HG03280 (cell line): ENCODE results near the gene GALNT16.
"Not testable (repeated sequence)": the region's sequence is repeated elsewhere in the genome, so short reads cannot be mapped to it uniquely, and the experiment has no call there.

Experiments
- ATAC-seq: cut with Tn5 transposase; IDR thresholded peaks from one replicate; pipeline ENCODE4 v1.9.1; 2021; ENCODE audit warnings: mild to moderate bottlenecking, moderate library complexity; ENCODE audit not compliant: unreplicated experiment

GALNT16 gene

DNA sequence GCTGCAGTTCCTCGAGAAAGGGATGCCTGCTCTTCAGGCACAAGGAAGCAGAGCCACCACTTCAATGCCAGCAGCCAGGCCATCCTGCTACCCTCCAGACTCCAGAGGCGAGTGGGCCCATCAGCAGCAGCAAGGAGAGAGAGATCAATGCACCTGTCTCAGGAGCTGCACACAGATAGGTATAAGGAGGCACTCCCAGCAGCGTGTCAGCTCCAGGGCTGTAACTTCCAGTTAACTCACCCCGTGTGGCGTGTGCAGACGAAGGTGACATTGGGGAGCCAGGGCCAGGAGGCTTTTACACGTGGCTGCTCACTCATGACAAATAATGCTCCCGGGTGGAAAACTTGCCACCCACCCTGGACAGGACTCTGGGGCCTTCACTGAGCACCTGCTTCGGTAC is 24.2 kb downstream of the GALNT16 start:
- no peak for ATAC-seq

DNA sequence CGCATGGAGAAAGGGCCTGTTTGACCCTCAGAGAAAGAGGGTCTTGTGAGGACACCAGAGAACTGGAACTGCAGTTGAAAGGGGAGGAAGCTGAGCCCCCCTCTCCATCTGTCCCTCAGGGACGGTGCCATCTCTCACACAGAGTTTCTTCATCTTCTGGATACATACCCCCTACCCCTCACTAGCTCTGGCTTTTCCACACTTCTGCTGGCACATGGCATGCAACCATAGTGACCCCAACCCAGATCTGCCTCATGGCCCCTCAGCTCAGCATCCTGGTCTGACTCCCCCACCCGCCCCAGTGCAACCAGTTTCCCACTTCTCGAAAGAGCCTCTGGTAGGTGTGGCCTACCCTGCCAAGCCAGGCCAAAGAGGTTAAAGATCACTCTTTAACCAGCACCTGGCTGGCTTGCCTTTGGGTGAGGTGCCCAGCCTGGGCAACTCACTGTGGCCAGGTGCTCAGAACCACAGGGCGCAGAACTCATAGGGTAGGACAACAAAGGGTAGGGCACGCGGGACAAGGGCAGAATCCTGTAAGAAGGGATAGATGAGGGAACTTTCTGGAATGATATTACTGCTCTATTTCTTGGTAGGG is 25.8 kb downstream of the GALNT16 start:
- no peak for ATAC-seq

DNA sequence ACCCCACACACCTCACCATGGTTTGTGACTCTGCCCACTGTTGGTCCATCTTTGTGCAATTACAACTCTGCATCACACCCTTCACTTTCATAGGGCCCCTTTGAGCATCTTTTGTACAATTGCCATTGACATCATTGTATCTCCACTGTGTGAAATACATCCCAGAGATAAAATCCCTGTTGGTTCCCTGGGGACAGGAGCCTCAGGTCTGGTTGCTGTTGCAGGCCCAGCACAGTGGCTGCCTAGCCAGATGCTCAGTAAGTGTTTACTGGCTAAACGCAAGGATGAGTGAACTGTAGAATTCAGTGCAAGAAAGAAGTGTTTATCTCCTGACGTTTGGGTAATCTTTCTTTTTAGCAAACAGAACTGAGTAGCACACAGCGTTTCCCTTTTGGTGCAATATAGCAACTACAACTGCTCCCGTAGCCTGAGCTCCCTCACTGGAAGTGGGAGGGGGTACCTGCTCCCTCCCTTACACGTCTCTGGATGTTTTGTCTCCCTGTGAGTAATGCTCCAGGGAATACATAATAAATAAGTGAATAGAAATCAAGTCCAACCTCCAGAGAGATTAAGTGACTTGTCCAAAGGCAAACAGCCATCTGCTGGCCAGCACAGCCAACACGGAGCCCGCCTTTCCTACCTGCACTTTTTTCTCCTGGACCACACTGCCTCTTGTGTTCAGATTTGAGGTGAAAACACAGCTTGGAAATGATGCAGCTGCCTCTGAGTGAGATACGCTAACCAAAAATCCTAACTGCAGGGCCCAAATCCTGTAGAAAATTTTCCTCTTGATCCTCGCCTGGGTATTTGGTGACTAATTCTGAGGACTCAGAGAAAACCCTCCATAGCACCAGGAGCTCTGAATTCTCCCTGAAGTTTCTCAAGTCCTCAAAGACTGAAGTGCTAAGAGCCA is 27.4 kb downstream of the GALNT16 start:
- no peak for ATAC-seq

DNA sequence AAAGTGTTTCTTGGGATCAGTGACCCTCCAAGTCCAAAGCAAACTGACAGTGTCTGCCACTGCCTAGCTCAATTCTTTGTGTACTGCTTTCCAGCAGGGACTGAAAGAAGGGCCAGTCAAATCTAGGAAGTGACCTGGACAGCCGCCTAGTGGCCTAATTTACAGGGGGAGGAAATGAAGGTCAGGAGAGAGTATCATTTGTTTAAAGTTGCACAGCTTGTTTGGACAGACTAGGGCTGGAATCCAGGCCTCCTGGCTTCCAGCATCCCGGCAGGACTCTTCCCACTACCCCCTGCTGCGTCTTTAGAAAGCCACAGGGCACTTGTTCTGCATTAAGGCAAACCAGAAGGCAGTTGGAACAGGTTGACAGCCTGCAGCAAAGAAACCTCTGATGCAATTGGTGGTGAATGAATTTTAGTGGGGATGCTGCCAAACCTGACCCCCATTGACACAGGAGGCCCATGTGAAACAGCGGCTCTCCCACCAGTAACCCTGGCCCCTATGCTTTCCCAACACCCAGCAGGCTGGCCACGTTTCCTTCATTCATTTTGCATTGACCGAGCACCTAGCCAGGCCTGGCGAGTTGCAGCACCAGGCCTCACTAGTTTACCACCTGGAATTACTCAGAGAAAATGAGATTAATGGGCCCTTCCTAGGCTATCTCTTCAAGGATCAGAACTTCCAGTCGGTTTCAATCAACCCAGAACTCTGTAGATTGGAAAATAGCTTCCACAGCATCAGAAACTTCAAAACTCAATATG is 28.2 kb downstream of the GALNT16 start:
- ATAC-seq: no peak

DNA sequence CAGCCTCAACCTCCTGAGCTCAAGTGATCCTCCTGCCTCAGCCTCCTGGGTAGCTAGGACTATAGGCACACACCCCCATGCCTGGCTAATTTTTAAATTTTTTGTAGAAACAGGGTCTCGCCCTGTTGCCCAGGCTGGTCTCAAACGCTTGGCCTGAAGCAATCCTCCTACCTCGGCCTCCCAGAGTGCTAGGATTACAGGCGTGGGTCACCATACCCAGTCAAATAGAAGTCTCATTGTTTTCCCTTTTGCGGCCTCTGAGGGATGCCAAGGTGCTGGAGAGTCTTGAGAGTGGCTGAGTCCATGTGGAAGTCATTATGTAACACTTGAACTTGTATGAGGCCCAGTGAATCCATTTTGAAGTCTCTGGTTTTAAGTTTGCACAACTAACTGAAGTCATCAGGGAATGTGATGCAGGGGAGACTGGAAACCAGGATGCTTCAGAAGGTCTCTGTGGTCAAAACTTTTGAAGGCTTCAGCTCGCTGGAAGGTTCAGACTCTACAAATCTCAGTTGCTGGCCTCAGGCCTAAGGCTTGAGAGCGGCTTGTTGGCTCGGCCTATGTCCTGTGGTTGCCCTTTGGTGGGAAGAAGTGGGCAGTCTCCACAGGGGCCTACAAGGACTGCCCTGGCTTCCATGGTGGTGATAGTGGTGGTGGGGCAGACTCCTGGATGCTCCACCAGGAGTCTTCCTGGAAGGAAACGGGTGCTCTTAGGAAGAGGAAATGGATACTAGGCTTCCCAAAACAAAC is 29.2 kb downstream of the GALNT16 start:
- ATAC-seq: no peak

DNA sequence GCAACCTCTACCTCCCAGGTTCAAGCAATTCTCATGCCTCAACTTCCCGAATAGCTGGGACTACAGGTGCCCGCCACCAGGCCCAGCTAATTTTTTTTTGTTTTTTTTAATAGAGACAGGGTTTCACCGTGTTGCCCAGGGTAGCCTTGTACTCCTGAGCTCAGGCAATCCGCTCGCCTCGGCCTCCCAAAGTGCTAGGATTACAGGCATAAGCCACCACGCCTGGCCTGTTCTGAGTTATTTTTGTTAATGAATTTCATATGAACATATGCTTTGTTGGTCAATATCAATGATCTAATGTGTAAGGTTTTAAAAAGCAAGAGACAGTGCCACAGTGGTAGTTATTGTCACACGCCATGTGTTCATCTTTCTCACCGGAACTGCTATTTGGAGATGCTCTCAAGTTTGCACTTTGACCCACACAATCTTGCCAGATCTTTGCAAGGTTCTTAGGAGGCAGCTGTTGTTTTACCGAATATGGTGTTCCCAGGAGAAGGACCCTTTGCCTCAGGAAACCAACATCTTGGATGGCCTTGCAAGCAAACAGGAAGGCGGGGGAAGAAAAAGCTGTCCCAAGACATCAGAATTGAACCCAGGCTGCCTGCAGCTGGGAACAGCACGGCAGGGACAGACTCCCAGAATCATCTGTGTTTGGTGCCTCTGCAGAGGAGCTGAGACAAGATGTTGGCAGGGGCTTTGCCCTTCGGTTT is 30.0 kb downstream of the GALNT16 start:
- no peak for ATAC-seq

DNA sequence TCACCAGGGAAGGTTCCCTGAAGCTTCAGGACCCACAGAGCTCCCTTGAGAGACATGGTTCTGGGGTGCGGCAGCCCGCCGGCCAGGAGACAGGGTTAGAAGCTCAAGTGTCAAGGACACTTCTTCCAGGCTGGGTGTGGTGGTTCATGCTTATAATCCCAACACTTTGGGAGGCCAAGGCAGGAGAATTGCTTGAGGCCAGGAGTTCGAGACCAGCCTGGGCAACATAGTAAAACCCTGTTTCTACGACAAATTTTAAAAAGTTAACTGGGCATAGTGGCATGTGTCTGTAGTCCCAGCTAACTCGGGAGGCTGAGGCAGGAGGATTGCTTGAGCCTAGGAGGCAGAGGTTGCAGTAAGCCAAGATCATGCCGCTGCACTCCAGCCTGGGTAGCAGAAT is 30.9 kb downstream of the GALNT16 start:
- not testable (repeated sequence) for ATAC-seq

DNA sequence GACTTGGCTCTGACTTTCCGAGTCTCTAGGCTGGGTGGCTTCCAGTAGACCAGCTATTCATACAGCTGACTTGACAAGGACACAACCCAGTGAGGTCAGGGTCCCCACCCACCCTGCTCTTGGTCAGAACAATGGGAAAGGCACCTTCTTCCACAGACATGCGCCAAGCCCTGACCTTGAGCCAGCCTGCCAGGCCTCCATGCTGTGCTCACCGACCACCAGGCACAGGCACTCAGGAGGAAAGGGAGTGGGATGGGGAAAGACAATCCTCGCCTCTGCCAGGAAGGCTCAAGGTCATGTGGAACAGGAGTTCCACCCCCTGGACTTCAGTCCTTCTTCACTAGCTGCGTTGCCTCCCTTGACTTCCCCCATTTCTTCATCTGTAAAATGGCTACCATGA is 31.4 kb downstream of the GALNT16 start:
- ATAC-seq: no peak

DNA sequence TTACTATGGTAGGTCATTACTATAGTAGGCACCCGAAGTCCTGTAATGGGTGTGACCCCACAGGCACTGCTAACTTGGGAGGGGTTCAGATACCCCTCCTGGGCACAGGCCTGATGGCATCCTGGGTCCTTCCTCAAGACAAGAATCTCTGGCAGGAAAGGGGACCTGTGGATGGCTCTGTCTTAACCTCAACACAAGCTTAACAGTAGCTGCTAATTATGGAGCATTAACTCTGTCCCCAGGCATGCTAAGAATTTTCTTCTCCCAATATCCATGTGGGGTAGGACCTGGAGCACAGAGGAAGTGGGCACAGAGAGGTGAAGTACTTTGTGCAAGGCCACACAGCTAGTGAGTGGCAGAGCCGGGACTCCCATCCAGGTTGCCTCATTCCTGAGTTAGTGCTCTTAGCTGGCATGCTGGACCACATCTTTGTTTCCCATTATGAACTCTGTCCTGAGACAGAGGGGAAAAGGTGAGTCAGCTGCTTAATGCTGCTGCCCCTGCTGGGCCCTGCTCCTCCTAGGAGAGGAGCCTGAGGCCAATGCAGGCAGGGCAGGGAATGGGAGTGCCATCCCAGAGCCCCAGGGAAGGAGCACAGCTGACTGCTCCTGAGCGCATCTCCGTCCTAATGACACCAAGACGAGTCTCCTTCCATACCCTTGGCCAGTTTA is 32.1 kb downstream of the GALNT16 start:
- no peak for ATAC-seq

DNA sequence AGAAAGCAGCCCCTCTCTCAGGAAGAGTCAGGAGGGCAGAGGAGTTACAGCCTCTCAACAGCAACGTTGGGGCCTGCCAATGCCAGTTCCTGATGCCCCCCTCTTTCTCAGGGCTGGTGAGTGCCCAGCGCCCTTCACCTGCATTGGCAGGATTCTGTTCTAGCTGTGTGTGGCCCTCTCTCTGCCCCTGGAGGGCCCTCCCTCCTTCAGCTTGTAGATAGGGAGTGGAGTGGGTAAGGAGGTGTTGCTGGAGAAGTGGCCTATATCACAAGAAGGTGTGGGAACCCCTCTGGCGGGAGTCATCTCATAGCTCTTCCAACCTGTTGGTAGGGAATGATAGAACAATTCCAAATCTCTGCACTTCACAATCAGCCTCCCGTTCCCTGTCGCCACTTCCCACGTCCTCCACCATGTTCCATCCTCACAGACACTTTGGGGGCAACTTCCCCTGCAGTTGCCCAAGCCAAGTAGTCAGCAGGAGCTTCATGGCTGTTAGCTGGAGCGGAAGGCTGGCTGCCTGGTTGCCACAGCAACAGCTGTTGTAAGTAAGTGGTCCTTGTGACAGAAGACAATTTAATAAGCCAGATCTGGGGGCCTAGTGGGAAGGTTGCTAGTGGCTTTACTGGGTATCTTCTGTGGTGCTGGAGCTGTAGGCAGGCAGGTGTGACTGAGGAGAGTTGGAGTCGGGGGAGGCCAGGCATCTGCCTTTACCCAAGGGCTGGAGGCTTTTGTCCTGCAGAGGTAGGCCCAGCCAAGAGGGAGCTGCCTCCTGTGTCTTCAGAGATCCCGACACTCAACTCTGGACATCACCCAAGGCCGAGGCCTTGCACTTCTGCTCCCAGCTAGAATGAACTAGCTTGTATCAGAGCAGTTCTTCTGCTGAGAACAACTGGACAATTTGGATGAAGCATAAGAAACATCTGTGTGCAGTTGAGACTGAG is 38.4 kb downstream of the GALNT16 start:
- no peak for ATAC-seq

DNA sequence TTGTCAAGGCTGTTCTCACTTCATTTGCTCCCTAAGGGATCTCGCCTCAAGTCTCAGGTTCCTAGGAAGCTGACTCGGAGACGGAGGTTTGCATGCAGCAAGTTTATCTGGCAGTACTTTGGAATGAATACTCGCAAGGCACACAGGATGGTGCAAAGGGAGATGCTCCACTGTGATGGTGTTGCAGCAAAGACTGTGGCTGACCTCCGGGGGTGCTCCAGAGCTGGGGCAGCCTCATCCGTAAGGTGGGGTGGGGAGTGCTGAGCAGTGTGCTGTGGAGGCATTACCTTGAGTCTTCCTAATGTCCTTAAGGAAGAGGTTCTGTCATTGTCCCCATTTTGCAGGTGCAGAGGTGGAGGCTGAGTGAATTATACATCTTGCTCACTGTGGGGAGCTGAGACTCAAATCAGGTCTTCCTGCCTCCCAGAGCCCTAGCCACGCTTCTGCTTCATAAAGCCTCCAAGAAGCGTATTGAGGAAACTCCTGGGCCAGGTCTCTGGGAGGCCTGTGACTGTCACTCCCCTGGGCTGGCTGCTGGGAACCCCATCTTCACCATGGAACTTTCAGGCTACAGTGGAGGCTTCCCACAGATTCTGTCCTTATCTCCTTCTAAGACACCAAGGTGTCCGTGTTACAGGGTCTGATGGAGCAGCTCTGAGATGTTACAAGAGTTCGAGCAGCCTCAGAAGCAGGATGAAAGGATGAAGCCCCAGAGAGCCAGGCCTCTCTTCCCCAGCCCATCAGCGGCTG is 39.5 kb downstream of the GALNT16 start:
- ATAC-seq: no peak

DNA sequence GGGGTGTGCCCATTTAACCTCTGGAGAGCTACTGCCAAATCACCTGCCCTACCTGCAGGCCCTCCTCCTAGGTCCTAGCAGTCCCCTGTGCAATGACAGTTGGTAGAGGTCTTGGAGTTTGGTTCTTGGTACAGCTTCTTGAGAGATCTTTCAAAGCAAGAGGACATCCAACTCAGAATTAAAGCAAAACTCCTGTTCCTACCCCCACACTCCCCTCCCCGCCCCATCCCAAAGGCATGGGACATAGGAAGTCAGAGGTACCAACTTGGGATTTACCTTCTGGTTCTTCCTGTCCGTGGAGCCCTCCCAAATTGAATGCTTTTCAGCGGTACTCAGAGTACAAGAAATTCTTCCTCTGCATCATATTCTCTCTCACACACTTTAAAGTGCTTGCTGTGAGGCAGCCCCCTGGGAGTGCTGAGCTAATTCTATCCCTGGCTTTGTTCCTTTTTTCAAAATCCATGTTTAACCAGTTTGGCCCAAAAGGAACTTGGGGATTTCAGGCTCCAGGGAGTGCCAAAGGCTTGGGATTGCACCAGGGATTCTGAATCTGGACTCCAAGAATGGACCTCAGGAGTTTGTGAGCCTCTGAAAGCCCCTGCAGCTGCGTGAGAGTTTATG is 40.8 kb downstream of the GALNT16 start:
- ATAC-seq: no peak

DNA sequence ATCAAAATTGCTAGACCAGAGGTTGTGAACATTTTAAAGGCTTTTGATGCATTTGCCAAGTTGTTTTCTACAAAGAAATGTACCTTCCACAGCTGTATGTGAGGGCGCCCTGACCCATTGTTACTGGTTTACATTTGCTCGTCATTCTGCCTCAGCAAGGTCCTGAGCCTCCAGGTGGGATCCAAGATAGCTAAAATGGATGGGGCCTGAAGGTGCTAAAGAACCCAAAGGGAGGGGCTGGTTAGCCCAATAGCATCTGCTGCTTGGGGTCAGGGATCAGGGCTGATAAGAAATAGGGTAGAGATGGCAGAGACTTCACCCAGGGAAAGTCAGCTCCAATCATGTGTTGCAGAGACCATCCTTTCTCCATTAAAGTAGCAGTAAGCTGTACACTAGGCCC is 43.1 kb downstream of the GALNT16 start:
- ATAC-seq: no peak

DNA sequence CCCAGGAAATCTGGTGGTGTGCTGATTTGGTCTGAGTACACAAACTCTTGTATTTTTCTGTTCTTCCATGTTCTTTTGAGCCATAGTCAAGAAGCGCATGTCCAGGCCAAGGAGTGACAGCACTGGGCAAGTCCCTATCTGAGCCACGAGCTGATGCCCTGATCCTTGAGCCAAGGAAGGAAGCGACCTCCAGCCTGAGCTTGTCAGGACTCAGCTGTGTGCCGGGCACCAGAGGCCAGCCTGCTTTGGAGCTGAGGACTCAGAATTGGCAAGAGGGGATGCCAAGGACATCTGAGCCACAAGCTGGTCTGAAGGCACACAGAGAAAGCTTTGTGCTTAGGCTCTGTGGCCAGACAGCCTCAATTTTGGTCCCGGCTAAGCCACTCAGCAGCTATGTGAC is 52.6 kb downstream of the GALNT16 start:
- ATAC-seq: no peak

DNA sequence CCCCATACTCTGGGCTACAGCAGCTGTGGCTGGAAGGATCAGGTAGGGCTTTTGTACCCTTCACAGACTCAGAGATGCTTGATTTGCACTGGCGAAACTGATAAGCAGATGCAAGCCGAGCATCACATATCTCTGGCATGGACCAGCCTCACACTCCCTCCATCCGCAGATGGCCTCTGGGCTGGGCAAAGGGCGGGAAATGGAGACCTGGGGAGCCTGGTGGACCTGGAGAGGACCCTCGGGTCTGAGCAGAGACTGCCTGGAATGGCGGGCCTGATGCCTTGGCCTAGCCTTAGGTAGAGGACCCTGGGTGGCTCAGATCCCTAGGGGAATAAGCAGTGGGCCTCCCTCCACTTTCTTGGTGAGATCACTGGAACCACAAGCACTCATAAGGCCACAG is 53.2 kb downstream of the GALNT16 start:
- ATAC-seq: no peak

DNA sequence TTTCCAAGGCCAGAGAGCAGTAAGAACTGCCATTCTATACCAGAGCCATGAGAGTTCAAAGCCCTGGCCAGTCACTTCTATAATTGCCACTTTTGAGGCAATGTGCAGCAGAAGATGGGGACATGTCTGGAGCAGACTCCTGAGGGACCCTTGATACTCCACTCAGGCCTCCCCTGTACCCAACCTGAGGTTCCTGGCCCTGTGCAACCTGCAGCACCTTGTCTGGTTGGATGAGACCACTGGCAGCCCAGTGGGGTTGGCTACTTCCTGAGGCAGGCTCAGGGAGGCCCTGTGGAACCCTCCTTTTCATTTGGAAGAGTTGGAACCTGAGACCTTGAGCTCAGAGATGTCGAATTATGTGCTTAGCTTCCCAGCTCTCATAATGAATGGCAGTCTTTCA is 54.4 kb downstream of the GALNT16 start:
- ATAC-seq: no peak

DNA sequence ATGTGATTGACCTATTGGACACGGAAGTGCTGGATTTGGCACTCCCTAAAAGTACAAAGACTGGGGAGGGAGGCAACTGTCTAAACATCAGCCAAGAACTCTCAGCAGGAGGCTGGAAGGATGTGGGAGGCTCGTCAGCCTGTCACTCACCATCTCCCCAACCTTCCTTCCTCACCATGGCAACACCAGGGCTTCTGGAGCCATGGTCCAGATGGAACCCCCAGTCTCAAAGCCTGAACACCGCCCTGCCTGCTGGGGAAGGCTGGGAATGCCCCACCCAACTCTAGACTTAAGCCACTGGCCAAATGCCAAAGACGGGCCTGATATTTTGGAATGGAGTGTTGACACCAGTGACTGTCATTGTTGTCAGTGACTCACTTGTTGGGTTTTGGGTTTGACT is 55.3 kb downstream of the GALNT16 start:
- no peak for ATAC-seq
